IPS-18c (cell line): Measurements from ENCODE around the gene B3GAT1.

Experiments used
- H3K4me3 ChIP-seq: 2 replicates; pipeline ENCODE4 v1.7.0; 2013; ENCODE audit warnings: low read depth, mild to moderate bottlenecking, low read length, moderate library complexity; ENCODE audit not compliant: insufficient read depth
- H3K9me3 ChIP-seq: one replicate; pipeline ENCODE4 v1.6.1; 2013; ENCODE audit warnings: mild to moderate bottlenecking, low read length, moderate library complexity; ENCODE audit not compliant: control insufficient read depth, insufficient read depth

Gene B3GAT1

GRCh38 chr11:134417871-134418840 is 6.1 kb upstream of the B3GAT1 start:
- Histone ChIP-seq H3K9me3 (no peaks in the 10 kb centered on the region), H3K4me3 (no peak overlapping the region)

GRCh38 chr11:134416726-134417125 is 4.7 kb upstream of the B3GAT1 start:
- no peaks in the 10 kb centered on the region for H3K9me3 ChIP-seq
- no peak overlapping the region for H3K4me3 ChIP-seq

GRCh38 chr11:134414766-134415765 is 3.0 kb upstream of the B3GAT1 start:
- H3K4me3 ChIP-seq = peak overlapping the region; percentile 15; the same call in 1 of the 2 replicates
- H3K9me3 ChIP-seq = peaks cover 3% of the 10 kb centered on the region

GRCh38 chr11:134413826-134414731 is 2.0 kb upstream of the B3GAT1 start:
- peaks cover 3% of the 10 kb centered on the region for H3K9me3 ChIP-seq
- peak overlapping the region; percentile 68 for H3K4me3 ChIP-seq

DNA sequence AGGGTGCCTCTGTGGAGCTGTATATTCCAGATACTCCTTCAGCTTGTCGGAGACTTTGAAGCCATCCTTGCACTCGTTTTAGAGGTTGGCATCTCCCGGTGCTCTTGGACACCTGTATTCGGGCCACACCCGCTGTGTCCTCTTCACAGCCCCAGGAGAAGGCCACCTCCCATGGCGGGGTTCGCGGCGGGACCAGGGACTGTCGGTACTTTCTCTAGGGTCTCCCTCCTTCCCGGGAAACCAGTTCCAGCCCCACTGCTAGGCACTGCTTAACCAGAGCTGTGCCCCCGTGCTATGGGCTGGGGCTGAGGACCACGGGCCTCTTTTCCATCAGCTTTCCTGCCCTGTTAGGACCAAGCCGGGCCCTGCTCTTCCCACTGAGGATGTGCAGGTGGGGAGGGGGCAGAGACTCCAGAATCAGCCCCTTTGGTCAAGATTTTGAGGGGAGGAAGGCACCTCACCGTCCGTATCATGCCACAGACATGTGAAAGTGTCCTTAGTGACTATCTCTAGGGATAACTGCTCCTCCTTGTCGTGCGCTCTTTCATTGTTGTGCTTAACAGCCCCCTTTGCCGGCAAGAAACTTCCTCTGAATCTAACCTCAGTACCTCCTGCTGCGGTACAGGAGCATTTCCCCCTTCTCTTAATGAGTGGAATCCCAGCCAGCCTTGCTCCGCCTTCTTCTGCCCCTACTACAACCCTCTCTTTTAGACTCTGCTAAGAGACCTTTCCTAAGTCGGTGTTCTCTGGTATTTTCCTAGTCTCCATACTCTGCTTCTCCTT is 1.2 kb upstream of the B3GAT1 start:
- Histone ChIP-seq H3K4me3 (peak overlapping the region; percentile 68), H3K9me3 (peaks cover 3% of the 10 kb centered on the region)

GRCh38 chr11:134410766-134411165 is 1.3 kb downstream of the B3GAT1 start:
- peaks cover 3% of the 10 kb centered on the region for H3K9me3 ChIP-seq
- H3K4me3 ChIP-seq = peak overlapping the region; percentile 78

- Histone ChIP-seq H3K4me3 (no peak overlapping the region), H3K9me3 (peaks cover 3% of the 10 kb centered on the region)
Observed at GRCh38 chr11:134409552-134410429, 2.3 kb downstream of the B3GAT1 start.

GRCh38 chr11:134407923-134408322 is 4.1 kb downstream of the B3GAT1 start:
- H3K9me3 ChIP-seq = peaks cover 3% of the 10 kb centered on the region
- no peak overlapping the region for H3K4me3 ChIP-seq

DNA sequence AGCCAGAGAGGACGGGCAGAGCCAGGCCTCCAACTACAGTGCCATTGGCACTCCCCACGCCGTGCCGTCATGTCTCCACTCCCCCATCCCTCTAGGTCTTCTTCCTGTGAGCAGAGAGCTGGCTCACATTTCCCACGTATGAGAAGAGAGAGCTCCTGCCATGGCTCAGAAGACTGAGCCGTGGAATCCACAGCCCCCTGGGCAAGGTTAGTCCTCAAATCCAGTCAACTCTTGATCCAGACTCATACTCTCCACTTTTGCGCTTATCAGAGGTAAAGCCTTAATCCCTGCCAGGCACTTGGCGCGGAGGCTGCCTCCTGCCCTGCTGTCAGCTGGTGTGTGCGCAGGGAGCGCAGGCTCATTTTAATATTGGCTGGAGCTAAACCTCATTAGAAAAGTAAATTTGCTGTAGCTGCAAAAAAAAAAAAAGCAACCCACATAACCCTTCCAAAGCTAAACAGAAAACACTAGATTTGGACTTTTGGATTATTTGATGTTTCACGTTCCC is 4.7 kb downstream of the B3GAT1 start:
- no peak overlapping the region for H3K4me3 ChIP-seq
- peaks cover 3% of the 10 kb centered on the region for H3K9me3 ChIP-seq

GRCh38 chr11:134406264-134407185 is 5.5 kb downstream of the B3GAT1 start:
- H3K9me3 ChIP-seq = peaks cover 3% of the 10 kb centered on the region
- H3K4me3 ChIP-seq = no peak overlapping the region

DNA sequence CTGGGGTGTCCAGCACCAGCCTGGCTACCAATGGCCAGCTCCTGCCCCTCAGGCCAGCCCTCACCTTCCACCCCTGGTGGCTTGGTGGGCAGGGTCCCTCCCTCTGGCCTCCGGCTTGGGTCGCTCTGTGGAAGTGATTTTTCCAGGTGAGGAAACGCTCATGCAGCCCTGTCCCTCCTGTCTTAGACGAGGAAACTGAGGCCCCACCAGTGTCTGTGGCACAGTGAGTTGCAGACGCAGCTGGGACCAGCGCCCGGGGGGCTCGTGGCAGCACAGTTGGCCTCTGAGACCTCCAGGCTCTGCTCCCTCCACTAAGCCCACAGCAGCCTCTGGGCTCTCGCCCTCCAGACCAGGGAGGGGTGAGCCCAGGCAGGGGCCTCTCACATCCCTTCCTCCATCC is 6.2 kb downstream of the B3GAT1 start:
- no peak overlapping the region for H3K4me3 ChIP-seq
- no peaks in the 10 kb centered on the region for H3K9me3 ChIP-seq

- no peaks in the 10 kb centered on the region for H3K9me3 ChIP-seq
- no peak overlapping the region for H3K4me3 ChIP-seq
Observed at GRCh38 chr11:134405436-134405835, 6.6 kb downstream of the B3GAT1 start.

- Histone ChIP-seq H3K4me3 (no peak overlapping the region), H3K9me3 (no peaks in the 10 kb centered on the region)
Observed at GRCh38 chr11:134404575-134405341, 7.3 kb downstream of the B3GAT1 start.
